ENCODE measurements around the gene MST1.

- TF ChIP-seq EZH2 (IDR thresholded peaks at IDR 0.05; ENCODE audit: low read depth, low read length, severe bottlenecking) (no peak), POU5F1 (IDR thresholded peaks at IDR 0.05; ENCODE audit: low read depth, low read length) (no peak), CTCF (IDR thresholded peaks at IDR 0.05; ENCODE audit: control extremely low read depth in 1 of 3, insufficient read depth in 1 of 3, low read depth in 1 of 3, low read length in 3 of 3) (no peak), SP2 (IDR thresholded peaks at IDR 0.05; ENCODE audit: low read length) (no peak), RAD21 (IDR thresholded peaks at IDR 0.05 in 1 of 2, conservative IDR thresholded peaks at IDR 0.05 in 1 of 2; ENCODE audit: low read depth in 2 of 2, low read length in 2 of 2) (no peak), SP1 (IDR thresholded peaks at IDR 0.05; ENCODE audit: low read depth, low read length) (no peak), USF2 (IDR thresholded peaks at IDR 0.05; ENCODE audit: low read length) (no peak), ZNF274 (IDR thresholded peaks at IDR 0.05; ENCODE audit: borderline replicate concordance, extremely low read depth, low read length) (no peak), POLR2A (IDR thresholded peaks at IDR 0.05; ENCODE audit: control extremely low read depth in 1 of 2, low read depth in 2 of 2, low read length in 2 of 2) (no peak), POLR2AphosphoS5 (IDR thresholded peaks at IDR 0.05; ENCODE audit: low read depth, low read length) (no peak), EP300 (IDR thresholded peaks at IDR 0.05; ENCODE audit: borderline replicate concordance in 1 of 2, low read depth in 2 of 2, low read length in 2 of 2) (no peak), KDM1A (IDR thresholded peaks at IDR 0.05; ENCODE audit: borderline replicate concordance, low read length) (no peak), YY1 (IDR thresholded peaks at IDR 0.05; ENCODE audit: low read depth, low read length) (no peak)
Measured at GRCh38 chr3:49650637-49651036, 38.6 kb downstream of the MST1 start.
